Cortex of kidney (tissue), 1 donor: ENCODE results near the gene UMODL1.
"Not testable (repeated sequence)": the region's sequence is repeated elsewhere in the genome, so short reads cannot be mapped to it uniquely, and the experiment has no call there.

Source experiments
- DNase-seq: peaks from one replicate; lab custom pipeline; 2025; lab: John Stamatoyannopoulos, UW

The UMODL1 gene

DNA sequence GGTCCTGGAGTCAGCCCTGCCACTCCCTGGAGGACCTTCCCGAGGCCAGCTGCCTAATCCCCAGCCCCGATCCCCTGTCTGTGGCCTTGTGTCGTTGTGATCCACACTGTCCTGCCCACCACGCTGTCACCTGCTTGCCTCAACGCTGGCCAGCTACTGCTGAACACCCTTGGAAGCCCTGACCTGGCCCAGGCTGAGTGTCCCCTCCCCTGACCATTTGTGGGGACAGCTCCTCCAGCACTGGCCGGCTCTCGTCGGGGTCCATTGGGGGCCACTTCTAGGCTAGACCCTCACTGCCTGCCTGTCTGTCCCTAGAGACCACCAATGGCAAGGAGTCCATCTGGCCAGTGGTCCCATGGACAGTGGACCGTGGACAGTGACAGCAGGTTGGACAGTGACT is 12.0 kb upstream of the UMODL1 start:
- no peak for DNase-seq

GRCh38 chr21:42059721-42060120 is 11.4 kb upstream of the UMODL1 start:
- no peak for DNase-seq

- DNase-seq = no peak
Measured at GRCh38 chr21:42060166-42060565, 11.0 kb upstream of the UMODL1 start.

- no peak for DNase-seq
Measured at GRCh38 chr21:42061195-42061985, 9.7 kb upstream of the UMODL1 start.

DNA sequence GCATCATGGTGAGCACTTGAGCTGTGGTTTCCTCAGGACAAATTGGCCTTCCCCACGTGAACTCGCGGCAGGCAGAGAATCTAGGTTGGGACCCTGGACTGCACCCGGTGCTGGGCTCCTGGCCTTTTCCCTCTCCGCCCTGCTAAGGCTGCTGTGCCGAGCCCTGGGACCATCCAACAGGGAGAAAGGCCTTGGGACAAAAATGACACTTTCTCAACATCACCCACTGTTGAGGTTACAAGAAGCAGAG is 9.2 kb upstream of the UMODL1 start:
- DNase-seq = no peak

GRCh38 chr21:42062236-42063022 is 8.7 kb upstream of the UMODL1 start:
- no peak for DNase-seq

GRCh38 chr21:42063191-42063570 is 7.9 kb upstream of the UMODL1 start:
- DNase-seq = no peak

DNA sequence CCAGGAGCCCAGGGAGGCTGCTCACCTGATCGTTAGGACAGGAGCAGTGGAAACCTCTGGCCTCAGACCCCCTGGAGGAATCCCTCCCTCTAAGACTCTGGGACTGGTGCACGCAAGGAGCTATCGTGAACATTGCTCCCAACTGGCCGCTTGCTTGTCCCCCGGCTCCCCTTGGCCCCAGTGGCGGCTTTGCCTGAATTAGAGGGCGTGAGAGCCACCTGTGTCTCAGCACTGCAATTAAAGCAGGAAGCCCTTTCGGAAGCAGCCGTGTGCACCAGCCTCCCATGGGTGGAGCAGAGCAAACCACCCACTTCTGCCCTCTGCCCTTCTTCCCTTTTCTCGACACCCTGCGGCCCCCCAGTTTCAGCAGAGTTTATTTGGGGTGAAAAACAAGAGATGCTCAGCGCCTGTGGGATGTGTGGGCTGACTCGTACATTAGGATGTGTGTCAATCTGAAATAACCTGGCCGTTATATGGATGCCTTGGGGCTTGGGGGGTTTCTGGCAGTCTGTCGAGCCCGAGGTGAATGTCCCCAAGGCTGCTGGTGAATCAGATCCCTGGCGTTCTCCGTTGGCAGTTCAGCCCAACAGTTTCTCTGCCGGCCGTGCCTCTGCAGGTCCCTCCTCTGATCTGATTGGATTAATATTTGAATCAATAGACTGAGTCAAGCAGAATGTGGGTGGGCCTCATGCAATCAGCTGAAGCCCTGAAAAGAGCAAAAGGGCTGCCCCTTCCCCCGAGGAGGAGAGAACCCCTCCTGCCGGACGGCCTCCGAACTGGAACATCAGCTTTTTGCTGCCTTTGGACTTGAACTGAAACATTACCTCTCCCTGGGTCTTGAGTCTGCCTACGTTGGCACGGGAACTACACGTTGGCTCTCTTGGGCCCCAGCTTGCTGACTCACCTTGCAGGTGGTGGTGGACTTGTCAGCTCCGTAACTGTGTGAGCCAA is 7.3 kb upstream of the UMODL1 start:
- no peak for DNase-seq

GRCh38 chr21:42066521-42066920 is 4.6 kb upstream of the UMODL1 start:
- DNase-seq = no peak

DNA sequence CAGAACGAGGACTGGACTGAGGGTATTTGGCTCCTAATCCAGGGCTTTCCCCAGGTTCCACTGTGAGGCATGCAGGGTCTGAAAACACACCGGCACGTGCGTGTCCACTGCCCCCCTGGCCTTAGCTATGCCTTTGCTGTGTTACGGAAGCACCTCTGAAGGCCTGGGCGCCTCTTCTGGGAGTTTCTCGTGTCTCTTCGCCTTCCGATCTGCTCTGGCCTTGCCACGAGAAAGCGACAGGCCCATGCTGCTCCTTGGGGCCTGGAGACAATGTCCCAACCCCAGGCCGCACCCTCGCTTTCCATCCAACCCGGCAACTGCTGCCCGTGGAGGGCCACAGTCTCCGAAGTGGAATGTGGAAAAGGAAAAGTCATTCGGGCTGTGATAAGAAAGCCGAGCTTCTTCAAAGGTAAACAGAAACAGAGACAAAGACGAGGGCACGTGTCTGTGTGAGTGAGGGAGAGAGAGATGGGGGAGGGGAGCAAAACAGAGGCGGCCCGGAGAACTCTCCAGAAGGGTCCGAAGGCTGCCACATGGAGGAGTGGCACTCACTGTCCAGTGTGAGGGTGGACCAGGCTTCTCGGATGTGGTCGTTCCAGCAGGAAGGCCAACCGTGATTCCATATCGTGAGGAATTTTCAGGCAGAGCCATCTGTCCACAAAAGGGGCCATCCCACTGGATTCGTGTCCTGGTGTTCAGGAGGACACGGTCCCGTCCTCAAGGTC is 3.4 kb upstream of the UMODL1 start:
- no peak for DNase-seq

DNA sequence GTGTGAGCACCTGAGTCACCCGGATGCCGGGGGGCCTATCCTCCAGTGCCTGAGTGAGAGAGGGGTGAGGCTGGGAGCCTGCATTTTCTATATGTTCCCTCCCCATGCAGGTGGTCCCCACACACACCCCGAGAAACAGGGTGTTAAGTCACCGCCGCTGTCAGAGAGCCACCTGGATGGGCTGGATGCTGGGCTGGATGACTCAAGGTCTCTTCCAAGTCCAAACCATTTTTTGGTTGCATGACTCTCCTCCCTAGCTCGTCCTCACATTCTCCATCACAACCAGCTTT is 2.9 kb upstream of the UMODL1 start:
- DNase-seq = no peak

DNA sequence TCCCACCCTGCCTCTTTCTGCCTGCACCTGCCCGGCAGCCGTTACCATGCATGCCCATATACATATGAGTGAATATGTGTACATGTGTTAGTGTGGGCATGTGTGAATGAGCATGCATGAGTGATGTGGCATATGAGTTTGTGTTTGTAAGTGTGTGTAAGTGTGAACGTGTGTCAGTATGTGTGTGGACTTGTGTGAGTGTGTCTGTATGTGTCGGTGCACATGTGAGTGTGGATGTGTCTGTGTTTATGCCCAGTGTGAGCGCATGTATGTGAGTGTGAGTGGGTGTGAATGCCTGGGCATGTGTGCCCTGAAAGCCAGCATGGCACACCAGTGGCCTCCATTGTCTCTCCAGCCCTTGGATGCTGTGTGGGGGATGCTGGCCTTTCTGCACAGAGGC is 2.5 kb upstream of the UMODL1 start:
- no peak for DNase-seq

GRCh38 chr21:42069327-42069726 is 1.8 kb upstream of the UMODL1 start:
- DNase-seq = no peak

- DNase-seq = no peak
Measured at GRCh38 chr21:42069843-42070242, 1.3 kb upstream of the UMODL1 start.

DNA sequence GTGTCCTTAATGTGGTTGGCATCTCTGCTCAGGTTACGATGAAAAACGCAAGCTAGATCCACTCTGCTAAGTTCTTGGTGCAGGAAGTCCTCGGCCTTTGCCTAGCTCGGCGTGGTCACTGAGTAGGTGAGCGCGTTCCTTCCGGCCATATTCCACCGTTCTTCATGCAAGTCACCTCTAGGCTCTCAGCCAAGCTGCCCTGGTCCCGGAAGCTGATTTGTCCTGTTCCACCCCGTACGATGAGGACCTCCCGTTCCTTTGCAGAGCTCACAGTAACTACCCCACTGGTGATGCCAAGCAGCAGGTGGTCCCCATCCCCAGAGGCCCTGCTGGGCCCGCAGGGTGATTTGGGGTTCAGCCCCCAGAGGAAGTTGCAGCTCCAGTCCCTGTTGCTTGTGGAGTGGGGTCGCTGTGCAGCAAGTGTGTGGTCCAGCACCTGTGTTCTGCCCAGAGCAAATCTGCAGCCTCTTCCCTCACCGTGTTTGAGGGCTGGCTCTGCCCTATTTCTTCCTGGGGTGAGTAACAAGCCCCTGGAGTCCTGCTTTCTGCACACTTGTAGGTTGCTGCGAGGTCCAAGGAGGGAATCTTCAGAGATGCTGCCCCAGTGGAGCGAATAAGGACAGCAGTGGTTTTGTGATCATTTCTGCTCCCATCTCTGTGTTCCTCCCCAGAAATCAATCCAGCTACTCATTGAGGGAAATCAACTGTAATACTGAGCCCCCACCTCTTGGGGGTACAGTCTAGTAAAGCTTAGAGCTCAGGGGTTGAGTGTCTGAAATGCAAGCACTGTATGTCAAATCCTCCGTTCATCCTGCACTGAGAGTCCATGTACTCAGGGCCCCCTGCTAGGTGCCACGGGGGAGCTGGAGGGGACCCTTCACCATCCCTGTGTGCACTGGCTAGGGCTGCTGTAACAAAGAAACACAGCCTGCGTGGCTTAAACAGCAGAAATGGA is 2.3 kb downstream of the UMODL1 start:
- no peak for DNase-seq

DNA sequence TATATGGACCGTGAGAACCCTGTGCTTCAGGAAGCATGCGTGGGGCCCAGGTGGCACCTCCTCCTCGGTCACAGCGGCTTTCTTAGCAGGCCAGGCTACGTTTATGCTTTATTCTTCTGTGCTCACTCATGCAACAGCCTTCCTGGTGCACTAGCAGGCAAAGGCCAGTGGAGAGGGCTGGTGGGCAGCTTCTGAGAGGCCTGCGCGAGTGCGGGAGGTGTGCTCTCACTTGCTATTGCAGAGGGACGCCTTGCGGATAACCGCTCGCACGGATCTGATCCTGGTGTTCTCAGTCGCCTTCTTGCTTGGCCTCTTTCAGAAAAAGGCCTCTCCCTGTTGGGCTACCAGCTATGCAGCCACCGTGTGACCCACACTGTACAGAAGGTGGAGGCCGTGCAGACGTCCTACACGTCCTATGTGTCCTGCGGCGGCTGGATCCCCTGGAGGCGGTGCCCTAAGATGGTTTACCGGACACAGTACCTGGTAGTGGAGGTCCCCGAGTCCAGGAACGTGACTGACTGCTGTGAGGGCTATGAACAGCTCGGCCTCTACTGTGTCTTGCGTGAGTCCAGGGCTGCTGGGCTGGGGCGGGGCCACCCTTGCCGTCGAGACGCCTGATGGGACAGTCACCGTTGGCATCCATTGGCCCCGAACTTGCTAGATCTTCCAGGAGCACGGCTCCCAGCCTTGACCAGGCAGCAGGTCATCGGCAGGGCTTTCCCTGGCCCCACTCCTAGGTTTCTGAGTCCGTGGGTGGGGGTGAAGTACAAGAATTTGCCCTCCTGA is 4.8 kb downstream of the UMODL1 start:
- DNase-seq = no peak

- DNase-seq = not testable (repeated sequence)
Measured at GRCh38 chr21:42077685-42078238, 6.6 kb downstream of the UMODL1 start.

GRCh38 chr21:42078247-42079007 is 7.3 kb downstream of the UMODL1 start:
- DNase-seq = not testable (repeated sequence)
